Measurements from ENCODE around the gene CCDC85A.
"Not testable (repeated sequence)": the region's sequence is repeated elsewhere in the genome, so short reads cannot be mapped to it uniquely, and the experiment has no call there.

DNA sequence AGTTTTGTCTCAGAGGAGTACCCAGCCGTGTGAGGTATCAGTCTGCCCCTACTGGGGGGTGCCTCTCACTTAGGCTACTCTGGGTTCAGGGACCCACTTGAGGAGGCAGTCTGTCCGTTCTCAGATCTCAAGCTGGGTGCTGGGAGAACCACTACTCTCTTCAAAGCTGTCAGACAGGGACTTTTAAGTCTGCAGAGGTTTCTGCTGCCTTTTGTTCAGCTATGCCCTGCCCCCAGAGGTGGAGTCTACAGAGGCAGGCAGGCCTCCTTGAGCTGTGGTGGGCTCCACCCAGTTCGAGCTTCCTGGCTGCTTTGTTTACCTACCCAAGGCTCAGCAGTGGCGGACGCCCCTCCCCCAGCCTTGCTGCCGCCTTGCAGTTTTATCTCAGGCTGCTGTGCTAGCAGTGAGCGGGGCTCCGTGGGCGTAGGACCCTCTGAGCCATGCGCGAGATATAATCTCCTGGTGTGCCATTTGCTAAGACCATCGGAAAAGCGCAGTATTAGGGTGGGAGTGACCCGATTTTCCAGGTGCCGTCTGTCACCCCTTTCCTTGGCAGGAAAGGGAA lies 41.2 kb upstream of the CCDC85A start:
- TF ChIP-seq, protein P1, sequence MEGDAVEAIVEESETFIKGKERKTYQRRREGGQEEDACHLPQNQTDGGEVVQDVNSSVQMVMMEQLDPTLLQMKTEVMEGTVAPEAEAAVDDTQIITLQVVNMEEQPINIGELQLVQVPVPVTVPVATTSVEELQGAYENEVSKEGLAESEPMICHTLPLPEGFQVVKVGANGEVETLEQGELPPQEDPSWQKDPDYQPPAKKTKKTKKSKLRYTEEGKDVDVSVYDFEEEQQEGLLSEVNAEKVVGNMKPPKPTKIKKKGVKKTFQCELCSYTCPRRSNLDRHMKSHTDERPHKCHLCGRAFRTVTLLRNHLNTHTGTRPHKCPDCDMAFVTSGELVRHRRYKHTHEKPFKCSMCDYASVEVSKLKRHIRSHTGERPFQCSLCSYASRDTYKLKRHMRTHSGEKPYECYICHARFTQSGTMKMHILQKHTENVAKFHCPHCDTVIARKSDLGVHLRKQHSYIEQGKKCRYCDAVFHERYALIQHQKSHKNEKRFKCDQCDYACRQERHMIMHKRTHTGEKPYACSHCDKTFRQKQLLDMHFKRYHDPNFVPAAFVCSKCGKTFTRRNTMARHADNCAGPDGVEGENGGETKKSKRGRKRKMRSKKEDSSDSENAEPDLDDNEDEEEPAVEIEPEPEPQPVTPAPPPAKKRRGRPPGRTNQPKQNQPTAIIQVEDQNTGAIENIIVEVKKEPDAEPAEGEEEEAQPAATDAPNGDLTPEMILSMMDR (IDR thresholded peaks at IDR 0.05): not testable (repeated sequence)
- not testable (repeated sequence) for TF ChIP-seq FOSL2 (IDR thresholded peaks at IDR 0.05; ENCODE audit: borderline replicate concordance, low read depth); SIN3A (IDR thresholded peaks at IDR 0.05; ENCODE audit: borderline replicate concordance, low read depth, low read length); MXI1 (IDR thresholded peaks at IDR 0.05; ENCODE audit: low read depth, low read length); REST (IDR thresholded peaks at IDR 0.05; ENCODE audit: low read depth, low read length); TAF1 (IDR thresholded peaks at IDR 0.05; ENCODE audit: borderline replicate concordance, low read depth, low read length); NRF1 (IDR thresholded peaks at IDR 0.05; ENCODE audit: low read depth, low read length)
- TF ChIP-seq, protein P2, sequence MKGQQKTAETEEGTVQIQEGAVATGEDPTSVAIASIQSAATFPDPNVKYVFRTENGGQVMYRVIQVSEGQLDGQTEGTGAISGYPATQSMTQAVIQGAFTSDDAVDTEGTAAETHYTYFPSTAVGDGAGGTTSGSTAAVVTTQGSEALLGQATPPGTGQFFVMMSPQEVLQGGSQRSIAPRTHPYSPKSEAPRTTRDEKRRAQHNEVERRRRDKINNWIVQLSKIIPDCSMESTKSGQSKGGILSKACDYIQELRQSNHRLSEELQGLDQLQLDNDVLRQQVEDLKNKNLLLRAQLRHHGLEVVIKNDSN (IDR thresholded peaks at IDR 0.05; ENCODE audit: borderline replicate concordance, low read depth): not testable (repeated sequence)
- TF ChIP-seq, protein P3, sequence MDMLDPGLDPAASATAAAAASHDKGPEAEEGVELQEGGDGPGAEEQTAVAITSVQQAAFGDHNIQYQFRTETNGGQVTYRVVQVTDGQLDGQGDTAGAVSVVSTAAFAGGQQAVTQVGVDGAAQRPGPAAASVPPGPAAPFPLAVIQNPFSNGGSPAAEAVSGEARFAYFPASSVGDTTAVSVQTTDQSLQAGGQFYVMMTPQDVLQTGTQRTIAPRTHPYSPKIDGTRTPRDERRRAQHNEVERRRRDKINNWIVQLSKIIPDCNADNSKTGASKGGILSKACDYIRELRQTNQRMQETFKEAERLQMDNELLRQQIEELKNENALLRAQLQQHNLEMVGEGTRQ (IDR thresholded peaks at IDR 0.05; ENCODE audit: borderline replicate concordance, low read depth, low read length): not testable (repeated sequence)

Measured in SK-N-SH (cell line).